ENCODE data around the gene PON3.

Gene PON3

GRCh38 chr7:95335093-95335492 is 61.1 kb downstream of the PON3 start:
- no peak for DNase-seq

- DNase-seq, result no peak
These were observed 61.7 kb downstream of the PON3 start for GRCh38 chr7:95334447-95334846.

- DNase-seq, result no peak
These were observed 65.2 kb downstream of the PON3 start for GRCh38 chr7:95330961-95331337.

- DNase-seq, result no peak
These were observed 65.8 kb downstream of the PON3 start for GRCh38 chr7:95330204-95330960.

GRCh38 chr7:95327356-95327755 is 68.8 kb downstream of the PON3 start:
- DNase-seq, result no peak

- DNase-seq, result no peak
These were observed 71.7 kb downstream of the PON3 start, which contains the start of gene PON1 for GRCh38 chr7:95324431-95324830. TSS of gene PON1 (minus strand) at chr7:95324532. CDS start at chr7:95324475, 57 bp downstream.

- no peak for DNase-seq
These were observed 72.6 kb downstream of the PON3 start for GRCh38 chr7:95323410-95324129.

- DNase-seq, result no peak
These were observed 73.3 kb downstream of the PON3 start for GRCh38 chr7:95322854-95323253.

- DNase-seq, result no peak
These were observed 73.8 kb downstream of the PON3 start for GRCh38 chr7:95322396-95322795.

- no peak for DNase-seq
These were observed 74.5 kb downstream of the PON3 start for GRCh38 chr7:95321720-95322119.

GRCh38 chr7:95320651-95321050 is 75.5 kb downstream of the PON3 start:
- DNase-seq, result no peak

- no peak for DNase-seq
These were observed 76.6 kb downstream of the PON3 start for GRCh38 chr7:95319570-95319969.

- peak; percentile 70 for DNase-seq
These were observed 77.6 kb downstream of the PON3 start for GRCh38 chr7:95318501-95319100.

GRCh38 chr7:95317966-95318365 is 78.2 kb downstream of the PON3 start:
- DNase-seq, result no peak

GRCh38 chr7:95317546-95317945 is 78.6 kb downstream of the PON3 start:
- DNase-seq, result no peak

- no peak for DNase-seq
These were observed 79.6 kb downstream of the PON3 start for GRCh38 chr7:95316588-95316987.

GRCh38 chr7:95312561-95312960 is 83.6 kb downstream of the PON3 start:
- DNase-seq, result no peak

- no peak for DNase-seq
These were observed 84.8 kb downstream of the PON3 start for GRCh38 chr7:95311389-95311788.

- no peak for DNase-seq
These were observed 86.2 kb downstream of the PON3 start for GRCh38 chr7:95309951-95310350.
